ENCODE results near the gene PRSS36.

- TF ChIP-seq CTCF (conservative IDR thresholded peaks at IDR 0.05) (no peak), EZH2 (IDR thresholded peaks at IDR 0.05; ENCODE audit: low read depth) (no peak)
Measured at GRCh38 chr16:31190061-31190460, 40.2 kb upstream of the PRSS36 start.

All from PC-9 (cell line).